Esophagus muscularis mucosa (tissue), 4 donors: Measurements from ENCODE around the gene ZRANB1.

Experiments
- EP300 ChIP-seq: sonication (generic); formaldehyde crosslinking; IDR thresholded peaks from one replicate; pipeline ENCODE4 v1.6.1; 2017; ENCODE audit warnings: antibody characterized with exemption
- POLR2AphosphoS5 ChIP-seq, 2 donors: sonication (generic); formaldehyde crosslinking; IDR thresholded peaks; one replicate each; pipeline ENCODE4 v1.6.1; 2017; ENCODE audit warnings: antibody characterized with exemption in 2 of 2
- TF ChIP-seq, protein P1 (sequence below), 3 experiments: fragments of 200-600 bp in 2 of 3; fragments of 450-650 bp in 1 of 3; sonication (generic) in 2 of 3; IDR thresholded peaks; one replicate each; pipeline ENCODE4 v1.5.1; 2017 to 2019; ENCODE audit warnings: antibody characterized with exemption in 3 of 3, mild to moderate bottlenecking in 2 of 3, moderate library complexity in 1 of 3

GRCh38 chr10:125037145-125037877 is 95.4 kb downstream of the ZRANB1 start:
- TF ChIP-seq POLR2AphosphoS5 (IDR thresholded peaks at IDR 0.05) (peak in 1 of 2 donors; percentile 58), EP300 (no peak)
- TF ChIP-seq, protein P1, sequence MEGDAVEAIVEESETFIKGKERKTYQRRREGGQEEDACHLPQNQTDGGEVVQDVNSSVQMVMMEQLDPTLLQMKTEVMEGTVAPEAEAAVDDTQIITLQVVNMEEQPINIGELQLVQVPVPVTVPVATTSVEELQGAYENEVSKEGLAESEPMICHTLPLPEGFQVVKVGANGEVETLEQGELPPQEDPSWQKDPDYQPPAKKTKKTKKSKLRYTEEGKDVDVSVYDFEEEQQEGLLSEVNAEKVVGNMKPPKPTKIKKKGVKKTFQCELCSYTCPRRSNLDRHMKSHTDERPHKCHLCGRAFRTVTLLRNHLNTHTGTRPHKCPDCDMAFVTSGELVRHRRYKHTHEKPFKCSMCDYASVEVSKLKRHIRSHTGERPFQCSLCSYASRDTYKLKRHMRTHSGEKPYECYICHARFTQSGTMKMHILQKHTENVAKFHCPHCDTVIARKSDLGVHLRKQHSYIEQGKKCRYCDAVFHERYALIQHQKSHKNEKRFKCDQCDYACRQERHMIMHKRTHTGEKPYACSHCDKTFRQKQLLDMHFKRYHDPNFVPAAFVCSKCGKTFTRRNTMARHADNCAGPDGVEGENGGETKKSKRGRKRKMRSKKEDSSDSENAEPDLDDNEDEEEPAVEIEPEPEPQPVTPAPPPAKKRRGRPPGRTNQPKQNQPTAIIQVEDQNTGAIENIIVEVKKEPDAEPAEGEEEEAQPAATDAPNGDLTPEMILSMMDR (IDR thresholded peaks at IDR 0.05) = no peak
